K562 (cell line): ENCODE results near the gene SCN1B. TPM values are rescaled to one million over a fixed set of nuclear protein-coding genes. Genes with fewer than 3 reads are reported as not detected.

Experiments
- ATAC-seq: fragments of 200-7000 bp; cut with Tn5 transposase; 3 replicates; pipeline ENCODE4 v1.9.1; 2020; ENCODE audit warnings: moderate library complexity
- BruUV-seq: library from RNA; stranded (reverse); fragments of 400-500 nt; replicated peaks from 2 replicates; lab custom pipeline; 2021; lab: Mats Ljungman, UMichigan
- CTCF ChIA-PET: fragments of 300-600 bp; formaldehyde crosslinking; extraction: SDS; loops from one replicate; lab custom pipeline; 2021; ENCODE audit warnings: low intra/inter-chr PET ratio; lab: Yijun Ruan, JAX
- POLR2A ChIA-PET: fragments of 300-600, 350-650 bp; sonication (Branson Sonifier 250); formaldehyde crosslinking; extraction: SDS; loops from one replicate; lab custom pipeline; 2021; ENCODE audit warnings: antibody characterized with exemption, inconsistent platforms; lab: Yijun Ruan, JAX
- DNase-seq, 4 experiments: peaks; one replicate each; pipeline versions ENCODE4 v3.0.0 to v3.0.0-alpha.2; 2011 to 2018; ENCODE audit warnings: low spot score in 3 of 4, mixed read lengths in 3 of 4; ENCODE audit errors: extremely low read depth in 1 of 4
- FAIRE-seq: peaks from 2 replicates; lab custom pipeline; 2011; peaks lifted over from hg19 to GRCh38; lab: Jason Lieb, UNC
- H2AFZ ChIP-seq: 2 replicates; pipeline ENCODE4 v1.6.0; 2011; ENCODE audit warnings: low read depth, low read length, control low read depth, inconsistent platforms
- H3K27ac ChIP-seq: fragments of 200-600 bp; 3 replicates; pipeline ENCODE4 v1.8.0; 2011; ENCODE audit warnings: low read depth, mild to moderate bottlenecking, control low read depth, inconsistent platforms, low read length, moderate library complexity, mixed read lengths; ENCODE audit errors: extremely low read depth
- H3K27me3 ChIP-seq, 2 experiments: fragments of 300-600 bp in 1 of 2; 2 replicates in 1 of 2; 3 replicates in 1 of 2; pipeline versions ENCODE4 v1.6.0 to v1.8.0; 2011; ENCODE audit warnings: inconsistent platforms in 2 of 2, low read length in 2 of 2, mild to moderate bottlenecking in 1 of 2, mixed read lengths in 1 of 2, moderate library complexity in 1 of 2; ENCODE audit not compliant: control insufficient read depth in 2 of 2, insufficient read depth in 2 of 2
- H3K36me3 ChIP-seq: fragments of 300-600 bp; 3 replicates; pipeline ENCODE4 v1.8.0; 2011; ENCODE audit warnings: mild to moderate bottlenecking, low read length, inconsistent platforms; ENCODE audit not compliant: control insufficient read depth, insufficient read depth
- H3K4me1 ChIP-seq, 2 experiments: fragments of 200-600 bp in 1 of 2; replicated peaks in 1 of 2; 2 replicates in 1 of 2; 3 replicates in 1 of 2; pipeline versions ENCODE4 v1.5.1 to v1.8.0; 2011; ENCODE audit warnings: inconsistent platforms in 2 of 2, low read length in 2 of 2, mild to moderate bottlenecking in 1 of 2, mixed read lengths in 1 of 2, moderate library complexity in 1 of 2; ENCODE audit not compliant: control insufficient read depth in 2 of 2, insufficient read depth in 2 of 2
- H3K4me2 ChIP-seq: 2 replicates; pipeline ENCODE4 v1.6.1; 2011; ENCODE audit warnings: low read length, control low read depth, inconsistent platforms, mixed read lengths; ENCODE audit not compliant: insufficient read depth
- H3K4me3 ChIP-seq: fragments of 200-600 bp; sonication (generic), shearing (Covaris generic); 2 replicates; pipeline ENCODE4 v1.5.1; 2016; ENCODE audit warnings: control low read depth, inconsistent platforms
- H3K79me2 ChIP-seq: fragments of 200-600 bp; 3 replicates; pipeline ENCODE4 v1.8.0; 2011; ENCODE audit warnings: low read length, inconsistent platforms; ENCODE audit not compliant: control insufficient read depth, insufficient read depth
- H3K9ac ChIP-seq, 2 experiments: 2 replicates each; pipeline versions ENCODE4 v1.6.0 to v1.6.1; 2011; ENCODE audit warnings: low read depth in 2 of 2, low read length in 2 of 2, control low read depth in 1 of 2, inconsistent platforms in 1 of 2, mild to moderate bottlenecking in 1 of 2, mixed read lengths in 1 of 2; ENCODE audit not compliant: insufficient read depth in 1 of 2
- H3K9me1 ChIP-seq: one replicate; pipeline ENCODE4 v1.6.0; 2011; ENCODE audit warnings: inconsistent platforms, mild to moderate bottlenecking, low read length, moderate library complexity; ENCODE audit not compliant: control insufficient read depth, insufficient read depth
- H3K9me3 ChIP-seq: replicated peaks from 2 replicates; pipeline ENCODE4 v1.5.1; 2011; ENCODE audit warnings: low read depth, low read length, inconsistent platforms; ENCODE audit not compliant: control insufficient read depth, insufficient read depth
- H4K20me1 ChIP-seq: replicated peaks from 2 replicates; pipeline ENCODE4 v1.6.1; 2011; ENCODE audit warnings: low read length, inconsistent platforms, mixed read lengths; ENCODE audit not compliant: control insufficient read depth, insufficient read depth
- BCL6 ChIP-seq: fragments of 250-450 bp; sonication (Bioruptor Pico); IDR thresholded peaks from 2 replicates; pipeline ENCODE4 v1.4.0; 2020
- CBX3 ChIP-seq, 2 experiments: IDR thresholded peaks; 1 replicate in 1 of 2; 2 replicates in 1 of 2; pipeline ENCODE4 v1.6.1; 2012; ENCODE audit warnings: inconsistent platforms in 2 of 2, low read length in 2 of 2, borderline replicate concordance in 1 of 2, control low read depth in 1 of 2
- FOXA3 ChIP-seq, 2 experiments: fragments of 450-650 bp in 1 of 2; sonication (generic) in 1 of 2; formaldehyde crosslinking; IDR thresholded peaks in 1 of 2; conservative IDR thresholded peaks in 1 of 2; 2 replicates each; pipeline versions ENCODE4 v1.4.0 to v1.8.0; 2020 to 2022; ENCODE audit warnings: mild to moderate bottlenecking in 2 of 2, missing genetic modification reagents in 1 of 2
- SMAD3 ChIP-seq: fragments of 450-650 bp; formaldehyde crosslinking; conservative IDR thresholded peaks from 2 replicates; pipeline ENCODE4 v1.4.0; 2020; ENCODE audit warnings: mild to moderate bottlenecking
- XRCC5 ChIP-seq: fragments of 200-400 bp; formaldehyde crosslinking; IDR thresholded peaks from 2 replicates; pipeline ENCODE4 v1.6.1; 2017; ENCODE audit warnings: low read depth, mild to moderate bottlenecking, low read length
- ZNF384 ChIP-seq: IDR thresholded peaks from 2 replicates; pipeline ENCODE4 v1.6.1; 2012; ENCODE audit warnings: low read depth, low read length, improper control_type of control experiment
- ZNF445 ChIP-seq: fragments of 250-450 bp; sonication (Bioruptor Pico); IDR thresholded peaks from 2 replicates; pipeline ENCODE4 v1.4.0; 2020; ENCODE audit warnings: low read depth, mild to moderate bottlenecking, moderate library complexity
- WGBS: fragments of 100-300 bp; shearing (Covaris generic); methylation state at CpG from one replicate; pipeline ENCODE4 v1.1.6; 2016; ENCODE audit warnings: low coverage, mixed read lengths; ENCODE audit not compliant: insufficient coverage; ENCODE audit errors: missing lambda C conversion rate; 5-methylcytosine and 5-hydroxymethylcytosine counted together
- in situ Hi-C: fragments of 300-500 bp; cut with MboI; formaldehyde crosslinking; loops from 4 replicates; pipeline ENCODE4 v1.15.0; 2018; ENCODE audit warnings: inconsistent platforms, mixed read lengths
- intact Hi-C: fragments of 100-400 bp; cut with micrococcal nuclease; formaldehyde crosslinking; loops from 2 replicates; pipeline ENCODE4 v1.14.2; 2022
- polyA plus RNA-seq, 8 experiments: library from polyadenylated mRNA; depleted of rRNA in 4 of 8; stranded (reverse) in 5 of 8; unstranded in 3 of 8; fragments of >200 nt; fragmentation: Nextera tagmentation in 2 of 8; fragmentation: Illumina TruSeq in 1 of 8; extraction: Ambion mirVana in 2 of 8; extraction: Trizol in 1 of 8; gene quantifications; 2 replicates each; pipeline versions ENCODE4 v1.2.1 to v1.2.3, GENCODE V29; 2011 to 2014; ENCODE audit warnings: inconsistent platforms in 1 of 8, missing spikeins in 1 of 8
- total RNA-seq, 7 experiments: library from RNA; depleted of rRNA in 6 of 7; stranded (reverse); fragments of >200 nt in 6 of 7; fragmentation: Illumina TruSeq in 2 of 7; extraction: Trizol in 2 of 7; gene quantifications; 2 replicates each; pipeline versions ENCODE4 v1.2.1 to v1.2.3, GENCODE V29; 2011 to 2021; ENCODE audit warnings: low replicate concordance in 1 of 7

The SCN1B gene
- total and polyA plus RNA-seq, 9 of the 15 experiments (the other 6 are each of a cell fraction or from before 2014, with no cell fraction given) = 0.03 to 2.5 (median 0.91) TPM

DNA sequence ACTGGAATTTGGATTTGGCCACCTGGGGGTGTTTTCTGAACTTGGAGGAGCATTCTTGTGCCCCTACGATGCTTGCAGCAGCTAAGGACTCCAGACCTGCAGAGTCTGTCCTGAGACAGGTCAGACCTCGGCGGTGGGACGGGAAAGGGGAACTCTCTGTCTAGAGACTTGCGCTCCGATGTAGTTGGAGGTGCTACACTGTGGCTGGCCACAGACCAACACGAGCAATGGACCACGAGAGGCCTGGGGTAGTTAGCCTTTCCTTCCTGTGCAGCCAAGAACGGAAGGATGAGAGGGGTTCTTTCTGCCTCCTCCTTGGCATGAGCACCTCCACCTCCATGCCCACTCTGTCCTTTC lies 36.0 kb upstream of the SCN1B start:
- ChIA-PET CTCF (no interaction called here), POLR2A (no interaction called here)
- BruUV-seq = no TSS peak
- Histone ChIP-seq H3K9ac (no peak overlapping the region), H3K36me3 (no peaks in the 10 kb centered on the region), H3K9me1 (no peaks in the 10 kb centered on the region), H3K27ac (no peak overlapping the region), H3K27me3 (peaks cover 0 to 10% of the 10 kb centered on the region in 2 experiments; a peak in 1 of 5 replicates), H2AFZ (peak overlapping the region; percentile 49; the same call in 1 of the 2 replicates), H4K20me1 (no peaks in the 10 kb centered on the region), H3K4me2 (no peak overlapping the region), H3K4me3 (no peak overlapping the region), H3K4me1 (peaks cover 7 to 10% of the 10 kb centered on the region in 2 experiments; a peak in 4 of 5 replicates), H3K79me2 (no peaks in the 10 kb centered on the region), H3K9me3 (0 out of 2 replicates have a peak, but pooled peaks cover 2% of the 10 kb centered on the region)
- 44% methylated on average over 8 of the region's 9 CpGs for WGBS
- DNase-seq (no peak), FAIRE-seq (no peak), ATAC-seq (no peak)
- in situ Hi-C loops (no loop called here), intact Hi-C loops (no loop called here)
- TF ChIP-seq CBX3 (IDR thresholded peaks at IDR 0.05; ENCODE audit: borderline replicate concordance in 1 of 2, low read length in 2 of 2) (0 out of 3 replicates have a peak, but pooled peaks of 1 of the 2 experiments have one; percentile 8), XRCC5 (no peak)

- Histone ChIP-seq H3K27me3 (peaks cover 0 to 7% of the 10 kb centered on the region in 2 experiments; a peak in 1 of 5 replicates), H3K9ac (peak overlapping the region in 1 of 2 experiments; percentile 50; a peak in 1 of 4 replicates), H3K9me1 (no peaks in the 10 kb centered on the region), H3K9me3 (0 out of 2 replicates have a peak, but pooled peaks cover 2% of the 10 kb centered on the region), H2AFZ (peak overlapping the region; percentile 49), H3K4me3 (no peak overlapping the region), H3K36me3 (no peaks in the 10 kb centered on the region), H3K4me1 (peaks cover 8 to 17% of the 10 kb centered on the region in 2 experiments; a peak in 4 of 5 replicates), H4K20me1 (no peaks in the 10 kb centered on the region), H3K4me2 (no peak overlapping the region), H3K27ac (no peak overlapping the region), H3K79me2 (peaks cover 4% of the 10 kb centered on the region; the same call in 1 of the 3 replicates)
- ATAC-seq = no peak
- peak; percentile 40 for FAIRE-seq
- 57% methylated on average over 14 of the region's 17 CpGs for WGBS
- TF ChIP-seq ZNF384 = no peak
- TF ChIP-seq CBX3 (IDR thresholded peaks at IDR 0.05; ENCODE audit: borderline replicate concordance in 1 of 2, low read length in 2 of 2) = 0 out of 3 replicates have a peak, but pooled peaks of 1 of the 2 experiments have one; percentile 5
- peak in 1 of 2 experiments; percentile 75; a peak in 2 of 4 replicates for TF ChIP-seq FOXA3 (CRISPR knock-in tag; conservative IDR thresholded peaks at IDR 0.05 in 1 of 2, IDR thresholded peaks at IDR 0.05 in 1 of 2)
- peak; percentile 39; the same call in 1 of the 2 replicates for TF ChIP-seq ZNF445
- no peak for TF ChIP-seq SMAD3 (CRISPR knock-in tag)
- TF ChIP-seq BCL6 = no peak
- POLR2A ChIA-PET = no interaction called here
- no TSS peak for BruUV-seq
- CTCF ChIA-PET = no interaction called here
- intact Hi-C loops = no loop called here
- DNase-seq = no peak
- in situ Hi-C loops = no loop called here
These were observed 35.4 kb upstream of the SCN1B start for GRCh38 chr19:34994643-34995541.
